Epithelial cell of proximal tubule (primary cell): ENCODE data around the gene ZNF18. TPM values are rescaled to one million over a fixed set of nuclear protein-coding genes. Genes with fewer than 3 reads are reported as not detected.
A peak's percentile ranks its signal among the peaks of the same experiment; 100 is the strongest.

Experiments used
- DNase-seq: peaks from one replicate; pipeline ENCODE4 v3.0.0-alpha.2; 2011; ENCODE audit warnings: low read depth
- H3K4me3 ChIP-seq: 2 replicates; pipeline ENCODE4 v1.5.1; 2011; ENCODE audit warnings: low read depth, mild to moderate bottlenecking, low read length
- CTCF ChIP-seq: conservative IDR thresholded peaks from 2 replicates; pipeline ENCODE4 v1.5.1; 2012; ENCODE audit warnings: low read depth, mild to moderate bottlenecking, low read length
- total RNA-seq: library from RNA; depleted of rRNA; stranded (reverse); fragments of >200 nt; gene quantifications from 2 replicates; pipeline ENCODE4 v1.2.3, GENCODE V29; 2015

The ZNF18 gene
- 4.0 and 4.3 TPM in 2 replicates for total RNA-seq

DNA sequence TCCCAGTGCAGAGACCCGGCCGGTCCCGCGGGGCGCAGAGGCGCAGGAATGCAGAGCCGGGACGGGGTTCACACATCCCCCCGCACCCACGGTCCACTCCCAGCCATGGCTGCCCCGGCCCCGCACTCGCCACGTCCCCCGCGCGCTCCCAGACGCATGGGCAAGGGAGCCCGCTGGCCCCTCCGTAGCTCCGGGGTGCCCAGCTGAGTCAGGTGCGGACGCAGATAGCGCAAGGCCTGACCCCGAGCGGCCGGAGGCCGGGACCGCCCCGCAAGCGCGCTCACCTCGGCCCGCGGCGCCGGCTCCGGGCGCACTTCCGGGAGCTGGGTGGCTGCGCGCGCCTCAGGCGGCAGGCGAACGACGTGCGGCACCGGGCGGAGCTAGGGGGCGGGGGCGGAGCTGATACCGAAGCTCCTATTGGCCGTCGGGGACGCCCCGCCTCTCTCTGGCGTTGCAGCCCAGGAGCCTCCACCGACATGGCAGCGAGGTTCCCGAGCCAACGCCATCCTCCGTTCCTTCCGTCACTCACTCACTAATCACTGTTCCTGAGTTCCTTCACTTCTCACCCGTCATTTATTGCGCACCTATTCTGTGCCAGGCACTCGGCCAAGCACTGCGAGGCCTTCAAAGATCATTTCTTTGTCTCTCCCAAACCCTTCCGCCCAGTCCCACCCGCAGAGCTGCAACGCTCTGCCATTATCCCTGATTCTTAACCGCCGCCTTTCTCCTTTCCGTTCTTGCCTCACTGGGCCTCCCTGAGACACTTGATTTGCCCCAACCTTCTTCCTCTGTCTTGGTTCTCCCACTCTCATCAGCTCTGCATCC lies at the start of gene ZNF18:
Gene ZNF18 (minus strand): TSS at position 329 of the 825 bp plus-strand sequence. CDS start 4,646 bp downstream, outside the sequence.
- TF ChIP-seq CTCF = no peak
- peak; percentile 29 for DNase-seq

GRCh38 chr17:12046786-12047185 lies 49.5 kb upstream of the ZNF18 start:
- TF ChIP-seq CTCF = no peak

More for the DNA sequence above, at the start of gene ZNF18:
- peak within 1 kb of the TSS; percentile 91 for H3K4me3 ChIP-seq

DNA sequence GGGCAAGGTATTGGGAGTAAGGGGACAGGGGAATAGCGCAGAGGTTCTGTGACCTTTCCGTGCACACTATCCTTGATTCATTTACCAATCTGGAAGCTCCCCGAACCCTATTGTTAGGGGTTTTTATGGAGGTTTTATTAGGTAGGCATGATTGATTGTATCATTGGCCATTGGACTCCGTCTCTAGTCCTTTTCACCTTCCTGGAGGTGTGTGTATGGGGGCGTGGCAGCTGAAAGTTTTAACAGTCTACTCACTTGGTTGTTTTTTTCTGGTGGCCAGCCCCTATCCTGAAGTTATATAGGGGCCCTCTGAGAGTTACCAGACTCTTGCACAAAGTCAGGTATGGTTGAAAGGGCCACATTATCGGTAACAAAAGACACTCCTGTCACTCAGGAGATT lies 46.4 kb upstream of the ZNF18 start:
- no peak overlapping the region for H3K4me3 ChIP-seq
- DNase-seq = no peak
- TF ChIP-seq CTCF = no peak

More at GRCh38 chr17:12046786-12047185, 49.5 kb upstream of the ZNF18 start:
- no peak overlapping the region for H3K4me3 ChIP-seq
- DNase-seq = no peak

DNA sequence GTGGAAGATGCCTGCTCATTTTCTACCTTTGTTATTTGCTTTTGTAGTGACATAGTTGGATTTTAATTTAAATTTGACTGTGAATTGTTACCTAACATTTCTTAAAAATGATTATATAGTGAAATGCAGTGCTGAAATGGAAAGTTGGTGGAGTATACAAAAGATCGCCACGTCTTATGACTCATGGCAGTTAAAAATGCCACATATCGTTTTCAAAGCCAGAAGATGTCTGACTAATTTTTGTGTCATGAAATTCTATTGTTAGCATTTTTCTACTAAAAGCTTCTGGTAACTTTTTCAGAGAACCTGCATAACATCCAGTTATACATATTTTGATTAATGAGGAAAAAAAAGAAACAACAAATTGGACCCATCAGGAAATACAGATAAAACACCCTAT lies 44.0 kb upstream of the ZNF18 start:
- no peak overlapping the region for H3K4me3 ChIP-seq
- no peak for TF ChIP-seq CTCF
- DNase-seq = no peak

DNA sequence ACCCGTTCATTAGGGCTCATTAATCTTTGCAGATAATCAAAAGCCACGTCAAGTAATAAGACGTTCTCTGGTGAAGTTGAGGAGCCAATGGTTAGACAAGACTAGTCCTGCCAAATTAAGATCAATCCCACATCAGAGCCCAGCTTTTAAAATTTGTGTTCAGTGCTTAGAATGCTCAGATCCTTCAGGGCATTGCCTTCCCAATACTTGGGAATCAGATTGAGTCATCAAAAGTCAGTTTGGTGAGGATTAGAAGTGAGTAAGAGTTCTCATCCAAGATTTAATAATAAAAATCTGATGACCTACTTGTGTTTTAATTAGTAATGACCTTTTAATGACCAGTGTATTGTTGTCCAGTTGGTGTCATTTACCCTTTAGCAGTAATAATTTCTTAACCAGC lies 43.2 kb upstream of the ZNF18 start:
- H3K4me3 ChIP-seq = no peak overlapping the region
- TF ChIP-seq CTCF = no peak
- DNase-seq = no peak

DNA sequence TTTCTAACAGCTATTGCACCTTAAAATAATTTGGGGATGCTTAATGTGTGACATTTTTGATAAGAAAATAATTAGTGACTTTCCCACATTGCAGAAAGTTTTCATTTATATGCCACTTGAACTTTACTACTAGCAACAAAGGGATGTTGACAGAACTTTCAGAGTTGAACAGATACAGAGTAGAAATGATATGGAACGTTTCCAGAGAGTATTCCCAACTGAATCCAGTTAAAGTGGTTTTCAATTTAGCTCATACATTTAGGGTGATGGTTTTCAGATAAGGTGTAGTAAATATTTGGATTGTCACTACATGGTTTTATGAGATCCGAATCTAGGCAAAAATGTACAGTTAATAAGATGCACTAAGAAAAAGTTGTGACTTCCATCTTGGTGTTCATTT lies 40.7 kb upstream of the ZNF18 start:
- DNase-seq = no peak
- H3K4me3 ChIP-seq = no peak overlapping the region
- no peak for TF ChIP-seq CTCF

DNA sequence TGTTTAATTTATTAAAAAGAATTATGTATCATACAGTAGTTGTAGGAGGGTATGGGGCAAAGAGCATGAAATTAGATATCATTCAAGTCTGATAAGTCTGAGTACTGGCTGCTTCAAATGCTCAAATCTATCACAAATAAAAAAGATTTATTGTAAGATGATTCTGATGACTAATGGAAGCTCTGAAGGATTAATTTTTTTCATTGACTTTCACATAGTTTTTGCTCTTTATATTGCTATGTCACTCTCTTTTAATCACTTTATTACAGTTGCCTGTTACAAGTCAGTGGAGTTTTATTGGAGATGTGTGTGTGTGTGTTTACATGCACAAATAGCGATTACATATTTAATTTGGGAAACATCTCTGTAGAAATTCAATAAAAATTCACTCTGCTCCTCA lies 38.4 kb upstream of the ZNF18 start:
- no peak for TF ChIP-seq CTCF
- no peak for DNase-seq
- no peak overlapping the region for H3K4me3 ChIP-seq
